ENCODE results near the gene NEK6.

The NEK6 gene

GRCh38 chr9:124333203-124333579 lies 75.4 kb downstream of the NEK6 start:
- no peak overlapping the region for H3K27ac ChIP-seq

GRCh38 chr9:124334568-124335319 lies 77.0 kb downstream of the NEK6 start:
- no peak for TF ChIP-seq CTCF (IDR thresholded peaks at IDR 0.05)
- no peak for TF ChIP-seq ZFX (IDR thresholded peaks at IDR 0.05; ENCODE audit: borderline replicate concordance)
- no peak overlapping the region for H3K27ac ChIP-seq

More at GRCh38 chr9:124333203-124333579, 75.4 kb downstream of the NEK6 start:
- TF ChIP-seq CTCF (IDR thresholded peaks at IDR 0.05) = no peak
- TF ChIP-seq ZFX (IDR thresholded peaks at IDR 0.05; ENCODE audit: borderline replicate concordance) = no peak

GRCh38 chr9:124335320-124335707 lies 77.6 kb downstream of the NEK6 start:
- H3K27ac ChIP-seq = no peak overlapping the region
- no peak for TF ChIP-seq ZFX (IDR thresholded peaks at IDR 0.05; ENCODE audit: borderline replicate concordance)
- TF ChIP-seq CTCF (IDR thresholded peaks at IDR 0.05) = no peak

- no peak overlapping the region for H3K27ac ChIP-seq
- no peak for TF ChIP-seq ZFX (IDR thresholded peaks at IDR 0.05; ENCODE audit: borderline replicate concordance)
- TF ChIP-seq CTCF (IDR thresholded peaks at IDR 0.05) = no peak
These were observed 79.8 kb downstream of the NEK6 start for GRCh38 chr9:124337562-124337961.

- TF ChIP-seq ZFX (IDR thresholded peaks at IDR 0.05; ENCODE audit: borderline replicate concordance) = no peak
- no peak for TF ChIP-seq CTCF (IDR thresholded peaks at IDR 0.05)
- no peak overlapping the region for H3K27ac ChIP-seq
These were observed 81.9 kb downstream of the NEK6 start for GRCh38 chr9:124339603-124340146.

GRCh38 chr9:124340219-124341069 lies 82.7 kb downstream of the NEK6 start:
- TF ChIP-seq CTCF (IDR thresholded peaks at IDR 0.05) (no peak), ZFX (IDR thresholded peaks at IDR 0.05; ENCODE audit: borderline replicate concordance) (no peak)
- no peak overlapping the region for H3K27ac ChIP-seq

Data from 22Rv1 (cell line).